HepG2 (cell line): ENCODE measurements around the gene RNASE13. TPM values are rescaled to one million over a fixed set of nuclear protein-coding genes. Genes with fewer than 3 reads are reported as not detected.

ENCODE experiments used
- AKNA ChIP-seq: sonication (generic); formaldehyde crosslinking; IDR thresholded peaks from 2 replicates; pipeline ENCODE4 v1.4.0; 2020; ENCODE audit warnings: missing genetic modification reagents, borderline replicate concordance
- ARID3A ChIP-seq: IDR thresholded peaks from 2 replicates; pipeline ENCODE4 v1.6.1; 2012; ENCODE audit warnings: low read depth, low read length, improper control_type of control experiment
- CCAR2 ChIP-seq: fragments of 200-400 bp; formaldehyde crosslinking; optimal IDR thresholded peaks from 2 replicates; pipeline ENCODE3; 2018; ENCODE audit warnings: low read depth, mild to moderate bottlenecking, low read length, moderate library complexity
- FOXO1 ChIP-seq: sonication (generic); formaldehyde crosslinking; IDR thresholded peaks from 2 replicates; pipeline ENCODE4 v1.4.0; 2020; ENCODE audit warnings: missing genetic modification reagents
- GMEB1 ChIP-seq: sonication (generic); formaldehyde crosslinking; IDR thresholded peaks from 2 replicates; pipeline ENCODE4 v1.5.1; 2020; ENCODE audit warnings: missing genetic modification reagents, mild to moderate bottlenecking, borderline replicate concordance
- KLF6 ChIP-seq: IDR thresholded peaks from 2 replicates; pipeline ENCODE4 v1.8.0; 2016; ENCODE audit warnings: missing biosample characterization, missing genetic modification reagents
- MAFF ChIP-seq: IDR thresholded peaks from 2 replicates; pipeline ENCODE4 v1.6.1; 2011; ENCODE audit warnings: low read depth, low read length, improper control_type of control experiment
- TAF15 ChIP-seq: fragments of 200-400 bp; formaldehyde crosslinking; IDR thresholded peaks from one replicate; pipeline ENCODE4 v1.6.1; 2018; ENCODE audit warnings: mild to moderate bottlenecking, low read depth, low read length; ENCODE audit not compliant: poor library complexity, severe bottlenecking
- TCF7 ChIP-seq: sonication (generic); IDR thresholded peaks from 2 replicates; pipeline ENCODE4 v1.6.1; 2016; ENCODE audit warnings: antibody characterized with exemption, low read depth
- ZBTB2 ChIP-seq: sonication (generic); formaldehyde crosslinking; IDR thresholded peaks from 2 replicates; pipeline ENCODE4 v1.8.0; 2022; ENCODE audit warnings: low read depth, missing genetic modification reagents
- ZHX1 ChIP-seq: sonication (generic); formaldehyde crosslinking; IDR thresholded peaks from 2 replicates; pipeline ENCODE4 v1.8.1; 2022; ENCODE audit warnings: low read depth, mild to moderate bottlenecking, missing genetic modification reagents
- ZNF496 ChIP-seq: sonication (generic); formaldehyde crosslinking; IDR thresholded peaks from 2 replicates; pipeline ENCODE4 v1.8.1; 2023; ENCODE audit warnings: mild to moderate bottlenecking, moderate library complexity, missing genetic modification reagents; ENCODE audit not compliant: insufficient replicate concordance
- ZNF567 ChIP-seq: sonication (generic); formaldehyde crosslinking; IDR thresholded peaks from 2 replicates; pipeline ENCODE4 v1.8.1; 2023; ENCODE audit warnings: mild to moderate bottlenecking, missing genetic modification reagents, borderline replicate concordance
- ZNF605 ChIP-seq: sonication (generic); formaldehyde crosslinking; IDR thresholded peaks from 2 replicates; pipeline ENCODE4 v1.8.0; 2022; ENCODE audit warnings: mild to moderate bottlenecking, missing genetic modification reagents
- ZSCAN30 ChIP-seq: sonication (generic); formaldehyde crosslinking; IDR thresholded peaks from 2 replicates; pipeline ENCODE4 v1.5.0; 2020; ENCODE audit warnings: mild to moderate bottlenecking, missing genetic modification reagents
- polyA plus RNA-seq, 8 experiments: library from polyadenylated mRNA; depleted of rRNA in 3 of 8; stranded (reverse) in 7 of 8; unstranded in 1 of 8; fragments of >200 nt; fragmentation: Illumina TruSeq in 4 of 8; extraction: Trizol in 4 of 8; gene quantifications; 2 replicates each; pipeline versions ENCODE4 v1.2.1 to v1.2.3, GENCODE V29; 2011 to 2016; ENCODE audit warnings: low read depth in 4 of 8, missing spikeins in 1 of 8, mixed read lengths in 1 of 8; ENCODE audit not compliant: insufficient read depth in 1 of 8
- total RNA-seq, 5 experiments: library from RNA; depleted of rRNA; stranded (reverse); fragments of >200 nt; fragmentation: Illumina TruSeq; extraction: Trizol; gene quantifications; 2 replicates each; pipeline ENCODE4 v1.2.3, GENCODE V29; 2016; ENCODE audit warnings: low read depth in 1 of 5

The RNASE13 gene
- total and polyA plus RNA-seq, 2 of the 13 experiments (the other 11 are each of a cell fraction or from before 2014, with no cell fraction given) = 1.0 TPM; not detected in 1

GRCh38 chr14:21024585-21025370 lies 9.8 kb downstream of the RNASE13 start, which contains the start of gene NDRG2 (continued):
- TF ChIP-seq ZBTB2 (CRISPR knock-in tag) (0 out of 2 replicates have a peak, but pooled peaks have one; percentile 32), CCAR2 (no peak), TAF15 (no peak), ZHX1 (0 out of 2 replicates have a peak, but pooled peaks have one; percentile 44), ZSCAN30 (CRISPR knock-in tag) (0 out of 2 replicates have a peak, but pooled peaks have one; percentile 76), AKNA (no peak; the same call in 1 of the 2 replicates), KLF6 (CRISPR knock-in tag) (no peak), ZNF496 (no peak), MAFF (no peak), ZNF605 (no peak; the same call in 1 of the 2 replicates), ARID3A (no peak), TCF7 (peak; percentile 89), GMEB1 (CRISPR knock-in tag) (no peak), FOXO1 (CRISPR knock-in tag) (peak; percentile 60; the same call in 1 of the 2 replicates), ZNF567 (CRISPR knock-in tag) (no peak)
